Measurements from ENCODE around the gene RBPJ. TPM values are rescaled to one million over a fixed set of nuclear protein-coding genes. Genes with fewer than 3 reads are reported as not detected.

RBPJ gene
- total RNA-seq, 6 experiments from 2014 or later = 60.9 to 71.7 (median 69.0) TPM

DNA sequence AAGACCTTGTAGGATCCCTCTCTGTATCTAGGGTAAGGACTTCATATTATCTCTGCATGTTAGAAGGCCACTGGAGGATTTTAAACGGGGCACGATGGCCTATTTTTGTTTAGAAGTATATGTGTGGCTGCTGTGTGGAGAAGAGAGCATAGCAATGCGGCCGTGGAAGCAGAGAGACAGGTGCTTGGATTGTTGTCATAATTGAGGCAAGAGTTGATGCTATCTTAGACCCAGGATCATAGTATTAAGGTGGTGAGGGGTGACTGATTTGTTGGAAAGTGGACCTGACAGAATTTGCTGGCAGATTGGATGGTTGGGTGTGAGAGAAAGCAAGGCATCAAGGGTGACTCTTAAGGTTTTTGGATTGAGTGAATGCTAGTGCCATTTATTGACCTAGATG is 106.1 kb downstream of the RBPJ start:
- H3K4me3 Mint-ChIP-seq = no peak overlapping the region
- H3K9me3 Mint-ChIP-seq = no peaks in the 10 kb centered on the region
- peaks cover 22% of the 10 kb centered on the region for H3K36me3 Mint-ChIP-seq (ENCODE audit: low read depth)

DNA sequence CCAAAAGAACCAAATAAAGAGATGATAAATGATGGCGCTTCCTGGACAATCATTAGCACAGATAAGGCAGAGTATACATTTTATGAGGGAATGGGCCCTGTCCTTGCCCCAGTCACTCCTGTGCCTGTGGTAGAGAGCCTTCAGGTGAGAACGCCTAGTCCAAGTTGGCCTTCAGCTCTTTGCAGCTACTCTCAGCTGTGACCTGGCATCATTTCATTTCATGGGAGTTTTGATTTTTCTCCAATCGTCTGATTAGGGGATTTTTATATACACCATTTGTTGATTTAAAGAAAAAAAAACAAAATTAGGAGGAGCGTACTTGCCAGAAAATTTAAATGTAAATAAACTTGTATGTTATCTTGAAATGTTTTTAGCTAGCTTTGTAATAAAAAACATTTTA is 109.1 kb downstream of the RBPJ start:
- TF ChIP-seq, protein P1, sequence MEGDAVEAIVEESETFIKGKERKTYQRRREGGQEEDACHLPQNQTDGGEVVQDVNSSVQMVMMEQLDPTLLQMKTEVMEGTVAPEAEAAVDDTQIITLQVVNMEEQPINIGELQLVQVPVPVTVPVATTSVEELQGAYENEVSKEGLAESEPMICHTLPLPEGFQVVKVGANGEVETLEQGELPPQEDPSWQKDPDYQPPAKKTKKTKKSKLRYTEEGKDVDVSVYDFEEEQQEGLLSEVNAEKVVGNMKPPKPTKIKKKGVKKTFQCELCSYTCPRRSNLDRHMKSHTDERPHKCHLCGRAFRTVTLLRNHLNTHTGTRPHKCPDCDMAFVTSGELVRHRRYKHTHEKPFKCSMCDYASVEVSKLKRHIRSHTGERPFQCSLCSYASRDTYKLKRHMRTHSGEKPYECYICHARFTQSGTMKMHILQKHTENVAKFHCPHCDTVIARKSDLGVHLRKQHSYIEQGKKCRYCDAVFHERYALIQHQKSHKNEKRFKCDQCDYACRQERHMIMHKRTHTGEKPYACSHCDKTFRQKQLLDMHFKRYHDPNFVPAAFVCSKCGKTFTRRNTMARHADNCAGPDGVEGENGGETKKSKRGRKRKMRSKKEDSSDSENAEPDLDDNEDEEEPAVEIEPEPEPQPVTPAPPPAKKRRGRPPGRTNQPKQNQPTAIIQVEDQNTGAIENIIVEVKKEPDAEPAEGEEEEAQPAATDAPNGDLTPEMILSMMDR (IDR thresholded peaks at IDR 0.05) = no peak
- H3K4me3 Mint-ChIP-seq = no peak overlapping the region
- H3K9me3 Mint-ChIP-seq = no peaks in the 10 kb centered on the region
- H3K27ac Mint-ChIP-seq = no peak overlapping the region
- peaks cover 19% of the 10 kb centered on the region for H3K4me1 Mint-ChIP-seq (ENCODE audit: low read depth)
- H3K36me3 Mint-ChIP-seq (ENCODE audit: low read depth) = peaks cover 10% of the 10 kb centered on the region; the same call in 1 of the 2 replicates
- no peak for DNase-seq
- H3K27me3 Mint-ChIP-seq (ENCODE audit: insufficient read depth) = no peaks in the 10 kb centered on the region

More for the DNA sequence above, 106.1 kb downstream of the RBPJ start:
- TF ChIP-seq, protein P1 (IDR thresholded peaks at IDR 0.05) = no peak
- no peak overlapping the region for H3K27ac Mint-ChIP-seq
- peaks cover 3% of the 10 kb centered on the region for H3K4me1 Mint-ChIP-seq (ENCODE audit: low read depth)
- DNase-seq = no peak
- H3K27me3 Mint-ChIP-seq (ENCODE audit: insufficient read depth) = no peaks in the 10 kb centered on the region

DNA sequence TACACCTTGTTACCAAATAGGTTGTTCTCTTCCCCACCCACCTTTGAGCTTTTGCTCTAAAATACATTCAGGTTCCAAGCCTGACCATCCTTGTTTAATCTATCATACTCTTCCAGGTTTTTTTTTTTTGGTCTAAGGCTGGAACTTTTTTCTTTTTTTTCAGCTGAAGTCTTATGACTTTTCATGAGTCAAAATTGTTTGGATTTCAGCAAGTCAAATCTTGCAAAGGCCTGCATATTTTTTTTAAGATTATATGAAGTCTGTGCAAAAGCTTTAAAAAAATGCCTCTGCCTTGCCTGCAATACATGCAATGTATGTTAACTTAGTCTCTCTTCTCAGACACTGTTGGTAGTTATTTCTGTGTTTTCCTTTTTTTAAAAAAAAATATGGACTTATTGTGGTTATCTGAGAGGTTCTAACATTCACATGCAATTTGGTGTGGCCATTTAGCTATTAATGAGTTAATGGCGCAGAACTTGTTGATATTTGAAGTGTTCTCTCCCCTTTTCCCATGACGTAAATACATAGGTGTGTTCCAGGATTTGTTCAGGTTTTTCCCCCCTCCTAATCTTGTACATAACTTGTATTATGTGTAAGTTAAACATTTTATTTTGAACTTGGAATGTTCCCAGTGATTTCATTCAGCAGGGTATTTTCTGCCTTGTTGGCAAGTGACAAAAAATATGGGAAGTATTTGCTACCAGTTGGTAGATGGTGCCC is 110.8 kb downstream of the RBPJ start:
- Mint-ChIP-seq H3K4me1 (ENCODE audit: low read depth) (peaks cover 19% of the 10 kb centered on the region), H3K4me3 (no peak overlapping the region), H3K27ac (no peak overlapping the region), H3K36me3 (ENCODE audit: low read depth) (0 out of 2 replicates have a peak, but pooled peaks cover 5% of the 10 kb centered on the region), H3K27me3 (ENCODE audit: insufficient read depth) (no peaks in the 10 kb centered on the region; the same call in 1 of the 2 replicates), H3K9me3 (no peaks in the 10 kb centered on the region)
- TF ChIP-seq, protein P1 (IDR thresholded peaks at IDR 0.05) = no peak
- DNase-seq = no peak

DNA sequence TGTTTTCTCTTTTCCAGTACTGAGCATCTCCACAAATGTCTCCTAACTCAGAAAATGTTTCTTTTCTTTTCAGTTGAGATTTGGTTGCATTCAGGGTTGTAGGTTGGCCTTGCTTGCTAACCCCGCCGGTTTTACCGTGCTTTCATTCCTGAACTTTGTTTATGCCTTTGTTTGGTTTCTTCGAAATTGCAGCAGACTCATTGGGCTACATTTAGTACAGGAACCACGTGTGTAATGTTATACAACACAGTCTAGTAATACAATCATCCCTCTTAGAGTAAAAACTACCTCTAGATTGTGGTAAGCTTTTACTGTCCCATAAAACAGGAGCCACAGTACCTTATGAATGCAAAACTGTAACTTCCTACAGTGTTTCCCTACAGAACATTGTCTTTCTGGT is 111.6 kb downstream of the RBPJ start:
- Mint-ChIP-seq H3K9me3 (no peaks in the 10 kb centered on the region), H3K36me3 (ENCODE audit: low read depth) (0 out of 2 replicates have a peak, but pooled peaks cover 5% of the 10 kb centered on the region), H3K27me3 (ENCODE audit: insufficient read depth) (no peaks in the 10 kb centered on the region; the same call in 1 of the 2 replicates), H3K4me3 (no peak overlapping the region), H3K27ac (no peak overlapping the region), H3K4me1 (ENCODE audit: low read depth) (peaks cover 19% of the 10 kb centered on the region)
- no peak for DNase-seq
- TF ChIP-seq, protein P1 (IDR thresholded peaks at IDR 0.05) = no peak

DNA sequence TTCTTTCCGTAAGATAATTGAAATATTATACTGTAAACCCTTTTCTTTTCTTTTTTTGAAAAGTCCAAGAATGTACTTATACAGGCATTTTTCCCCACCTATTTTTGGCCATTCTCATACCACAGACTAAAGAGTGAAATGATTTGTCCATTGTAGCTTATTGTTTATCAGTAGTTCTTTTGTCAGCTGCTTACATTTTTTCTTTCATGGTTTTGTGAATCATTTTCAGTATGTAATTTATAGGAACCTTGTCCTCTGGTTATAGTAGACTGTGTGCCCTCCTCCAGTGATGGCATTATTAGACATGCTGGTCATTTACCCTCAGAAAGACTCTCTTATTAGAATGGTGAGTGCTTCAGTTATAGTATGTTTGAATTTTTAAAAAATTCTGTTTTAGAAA is 112.7 kb downstream of the RBPJ start:
- TF ChIP-seq, protein P1 (IDR thresholded peaks at IDR 0.05) = no peak

More for the DNA sequence above, 112.7 kb downstream of the RBPJ start:
- no peaks in the 10 kb centered on the region; the same call in 1 of the 2 replicates for H3K27me3 Mint-ChIP-seq (ENCODE audit: insufficient read depth)
- peak overlapping the region; percentile 52 for H3K27ac Mint-ChIP-seq
- H3K9me3 Mint-ChIP-seq = no peaks in the 10 kb centered on the region
- 0 out of 2 replicates have a peak, but pooled peaks cover 5% of the 10 kb centered on the region for H3K36me3 Mint-ChIP-seq (ENCODE audit: low read depth)
- peaks cover 19% of the 10 kb centered on the region for H3K4me1 Mint-ChIP-seq (ENCODE audit: low read depth)
- DNase-seq = no peak
- no peak overlapping the region for H3K4me3 Mint-ChIP-seq
